HG02970 (cell line): ENCODE data around the gene CYP8B1.

ENCODE experiments used
- ATAC-seq: cut with Tn5 transposase; IDR thresholded peaks from one replicate; pipeline ENCODE4 v1.9.1; 2021; ENCODE audit warnings: mild to moderate bottlenecking, moderate library complexity, moderate number of reproducible peaks; ENCODE audit not compliant: unreplicated experiment, low FRiP score

The CYP8B1 gene

GRCh38 chr3:42829083-42829627, 46.5 kb downstream of the CYP8B1 start:
- no peak for ATAC-seq

DNA sequence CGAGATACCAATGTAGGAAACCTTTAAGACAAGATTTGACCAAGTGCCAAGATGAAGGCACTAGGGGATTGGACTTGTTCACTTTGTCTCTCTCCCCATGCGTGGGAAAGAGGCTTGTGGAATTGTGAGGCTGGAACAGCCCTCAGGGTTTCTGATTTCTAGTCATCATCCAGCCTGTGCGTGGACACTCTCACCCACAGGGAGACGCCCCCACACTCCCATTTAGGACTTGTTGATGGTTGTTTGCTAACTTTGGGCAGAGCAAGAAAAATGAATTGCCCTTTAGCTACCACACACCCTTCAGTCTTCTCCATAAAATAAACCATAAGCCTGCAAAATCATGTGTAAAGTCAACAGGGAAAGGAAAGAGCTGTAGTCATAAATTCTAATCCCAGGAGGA, 48.0 kb downstream of the CYP8B1 start:
- no peak for ATAC-seq

DNA sequence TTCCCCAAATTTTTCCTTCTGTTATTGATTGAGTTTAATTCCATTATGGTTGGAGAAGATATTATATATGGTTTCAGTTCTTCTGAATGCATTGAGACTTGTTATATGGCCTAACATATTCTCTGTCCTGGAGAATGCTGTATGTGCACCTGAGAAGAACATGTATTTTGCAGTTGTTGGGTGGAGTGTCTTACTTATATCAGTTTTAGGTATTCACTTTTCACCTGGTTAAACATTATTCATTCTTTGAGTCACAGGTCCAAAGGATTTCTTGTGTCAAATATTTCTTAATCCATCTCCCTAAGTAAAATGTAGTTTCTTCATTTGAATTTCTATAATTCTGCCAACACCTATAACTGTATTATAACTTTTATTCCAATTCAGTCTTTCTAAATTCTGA, 48.7 kb downstream of the CYP8B1 start:
- ATAC-seq, result no peak

DNA sequence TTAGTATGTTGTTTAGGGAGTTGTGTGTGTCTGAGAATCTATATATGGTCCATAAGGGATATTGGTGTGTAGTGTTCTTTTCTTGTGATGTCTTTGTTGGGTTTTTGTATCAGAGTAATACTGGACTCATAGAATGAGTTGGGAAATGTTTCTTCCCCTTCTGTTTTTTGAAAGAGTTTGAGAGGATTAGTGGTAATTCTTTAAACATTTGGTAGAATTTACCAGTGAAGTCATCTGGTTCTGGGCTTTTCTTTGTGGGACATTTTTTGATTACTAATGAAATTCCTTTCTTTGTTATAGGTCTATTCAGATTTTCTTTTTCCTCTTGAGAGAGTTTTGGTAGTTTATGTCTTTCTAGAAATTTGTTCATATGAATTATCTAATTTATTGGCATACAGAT, 49.5 kb downstream of the CYP8B1 start:
- no peak for ATAC-seq

DNA sequence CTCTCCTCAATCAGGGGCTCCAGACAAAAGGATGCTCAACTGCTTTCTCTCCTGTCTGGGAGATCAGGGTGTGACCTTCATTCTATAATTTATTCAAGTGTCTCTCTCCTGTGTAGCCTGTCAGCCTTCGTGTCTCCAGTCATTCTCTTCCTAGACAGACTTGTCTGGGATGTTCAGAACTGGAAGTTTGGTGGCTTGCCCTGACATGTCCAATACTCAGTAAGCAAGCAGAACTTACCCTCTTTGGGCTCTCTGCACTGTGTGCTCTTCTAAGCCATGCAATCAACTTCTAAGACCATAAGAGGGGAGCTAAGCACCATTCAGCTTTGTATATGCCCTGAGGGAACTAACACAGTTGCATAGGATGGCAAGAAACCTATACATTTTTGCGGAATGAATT, 52.3 kb downstream of the CYP8B1 start:
- ATAC-seq, result no peak

DNA sequence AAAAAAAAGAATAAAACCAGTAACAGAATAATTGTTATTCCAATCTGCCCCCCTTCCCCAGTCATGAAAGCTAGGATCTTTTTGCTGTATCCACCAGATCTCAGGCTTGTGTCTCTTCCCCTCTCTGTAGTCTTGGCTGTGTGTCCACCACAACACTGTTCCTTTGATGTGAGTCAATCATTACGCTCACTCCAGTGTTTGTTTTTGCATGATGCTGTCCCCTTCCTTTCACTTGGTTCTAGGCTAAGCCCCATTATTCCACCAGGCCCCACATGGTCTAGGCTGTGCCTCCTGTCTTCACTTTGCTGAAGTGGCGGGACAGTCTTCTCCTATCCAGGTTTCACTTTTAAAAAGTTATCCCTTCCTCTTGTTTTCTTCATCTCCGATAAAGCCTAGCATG, 52.9 kb downstream of the CYP8B1 start:
- no peak for ATAC-seq
